Right cardiac atrium (tissue), 5 donors: ENCODE measurements around the gene JMY. TPM values are rescaled to one million over a fixed set of nuclear protein-coding genes. Genes with fewer than 3 reads are reported as not detected.

Experiments used
- ATAC-seq, 2 donors: fragments of 200-7000 bp; cut with Tn5 transposase; one replicate each; pipeline versions ENCODE4 v1.8.0 to v1.9.1; 2020; ENCODE audit warnings: moderate library complexity in 2 of 2, mild to moderate bottlenecking in 1 of 2
- DNase-seq, 3 donors: peaks; one replicate each; pipeline ENCODE4 v3.0.0-alpha.2; 2020
- H3K27ac ChIP-seq: one replicate; pipeline ENCODE4 v1.5.1; 2013; ENCODE audit warnings: mild to moderate bottlenecking, low read length, control low read depth, moderate library complexity
- H3K27me3 ChIP-seq: one replicate; pipeline ENCODE4 v1.6.1; 2013; ENCODE audit not compliant: control insufficient read depth, insufficient read depth
- H3K4me1 ChIP-seq: one replicate; pipeline ENCODE4 v1.6.1; 2013; ENCODE audit warnings: low read length; ENCODE audit not compliant: control insufficient read depth, insufficient read depth
- H3K4me3 ChIP-seq: one replicate; pipeline ENCODE4 v1.5.1; 2013; ENCODE audit warnings: low read length, control low read depth
- H3K9me3 ChIP-seq: one replicate; pipeline ENCODE4 v1.6.1; 2013; ENCODE audit warnings: low read length; ENCODE audit not compliant: control insufficient read depth
- WGBS: extraction: QIAGEN DNeasy Blood & Tissue Kit; methylation state at CpG from one replicate; pipeline ENCODE4 v1.1.7; 2013; 5-methylcytosine and 5-hydroxymethylcytosine counted together
- intact Hi-C, 4 donors: fragments of 100-400 bp; cut with DNase I; formaldehyde crosslinking; loops; one replicate each; pipeline versions ENCODE4 v1.11.0 to v1.14.0; 2022 to 2023
- polyA plus RNA-seq: library from polyadenylated mRNA; stranded (reverse); fragments of 200-250 nt; gene quantifications from one replicate; pipeline ENCODE4 v1.2.3, GENCODE V29; 2013
- total RNA-seq, 4 donors: library from RNA; stranded (reverse); fragmentation: NEBNext Ultra II Directional; extraction: Animal tissue kit (Norgen Biotek cat#: 25700); gene quantifications; one replicate each; pipeline ENCODE4 v1.2.1, GENCODE V29; 2021
- donor health status: healthy with polysubstance abuse.
- donor health status: DM: no; HTN: yes; CAD: no.
- donor health status: DM: no; HTN: no; CAD: no.
- donor health status: DM: no; HTN: yes; CAD: no; lungs with severe emphysema.
- donor health status: DM: yes; HTN: yes; CAD: no.

JMY gene
- total and polyA plus RNA-seq, 5 donors: 4.1 to 14.5 (median 10.6) TPM

DNA sequence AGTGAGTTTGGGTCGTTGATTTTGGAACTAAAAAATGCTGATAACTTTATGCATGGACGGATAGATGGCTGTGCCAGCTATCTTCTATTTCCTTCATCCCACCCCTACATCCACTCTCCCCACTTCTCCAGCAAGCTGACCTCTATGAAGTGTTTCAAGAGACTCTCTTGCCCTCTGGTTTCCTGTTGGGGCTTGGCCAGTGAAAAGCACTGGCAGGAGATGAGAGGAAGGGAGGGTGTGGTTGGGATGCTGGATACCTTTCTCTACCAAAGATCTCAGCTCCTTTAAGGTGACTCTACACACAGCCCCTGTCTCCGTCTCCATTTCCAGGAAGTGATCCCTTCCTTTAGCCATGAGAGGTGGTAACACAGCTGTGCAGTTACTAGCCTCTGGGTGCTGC lies 30.0 kb upstream of the JMY start:
- Histone ChIP-seq H3K27me3 (no peaks in the 10 kb centered on the region), H3K9me3 (no peaks in the 10 kb centered on the region), H3K4me1 (no peaks in the 10 kb centered on the region), H3K27ac (no peak overlapping the region), H3K4me3 (no peak overlapping the region)
- DNase-seq (no peak), ATAC-seq (no peak)
- 46% methylated on average over 3 of the region's 3 CpGs for WGBS
- intact Hi-C loops: no loop called here

DNA sequence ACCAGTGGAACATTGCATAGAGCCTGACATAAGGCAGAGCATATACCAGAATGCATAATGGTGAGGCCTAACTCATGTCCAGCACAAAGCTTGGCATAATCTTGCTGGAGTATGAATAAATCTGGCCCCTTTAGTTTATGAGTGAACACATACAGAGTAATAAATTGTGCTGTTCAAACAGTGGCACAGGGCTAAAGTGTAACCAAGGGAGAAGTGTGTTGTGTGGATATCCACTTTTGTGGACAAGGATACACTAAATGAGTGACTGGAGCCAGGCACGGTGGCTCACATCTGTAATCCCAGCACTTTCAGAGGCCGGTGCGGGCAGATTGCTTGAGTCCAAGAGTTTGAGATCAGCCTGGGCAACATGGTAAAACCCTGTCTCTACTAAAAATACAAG lies 29.4 kb upstream of the JMY start:
- H3K27me3 ChIP-seq: no peaks in the 10 kb centered on the region
- 96% methylated on average over 3 of the region's 3 CpGs for WGBS
- no peak overlapping the region for H3K27ac ChIP-seq
- intact Hi-C loops: no loop called here
- ATAC-seq (no peak), DNase-seq (no peak)
- H3K4me1 ChIP-seq: no peaks in the 10 kb centered on the region
- no peak overlapping the region for H3K4me3 ChIP-seq
- H3K9me3 ChIP-seq: no peaks in the 10 kb centered on the region

DNA sequence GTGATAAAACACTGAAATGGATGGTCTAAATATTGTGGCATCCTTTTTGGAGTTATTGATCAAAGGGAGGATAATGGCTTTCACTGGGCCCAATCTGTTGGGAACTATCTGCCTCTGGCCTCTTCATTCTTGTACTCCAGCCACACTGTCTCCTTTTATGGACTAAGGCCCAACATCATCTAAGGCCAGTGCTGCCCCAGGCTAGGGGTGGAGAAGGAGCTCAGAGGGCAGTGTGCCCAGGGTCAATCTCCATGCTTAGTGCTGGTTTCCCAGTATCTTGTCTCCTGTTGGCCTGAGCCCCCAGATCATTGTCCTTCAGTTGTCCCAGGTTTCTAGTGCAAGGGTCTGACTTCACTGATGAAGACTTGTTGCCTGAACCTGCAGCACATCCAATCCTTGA lies 26.4 kb upstream of the JMY start:
- no peaks in the 10 kb centered on the region for H3K27me3 ChIP-seq
- H3K4me1 ChIP-seq: no peaks in the 10 kb centered on the region
- no peak overlapping the region for H3K27ac ChIP-seq
- no peaks in the 10 kb centered on the region for H3K9me3 ChIP-seq
- no peak for ATAC-seq
- DNase-seq: no peak
- no peak overlapping the region for H3K4me3 ChIP-seq
- intact Hi-C loops: no loop called here

DNA sequence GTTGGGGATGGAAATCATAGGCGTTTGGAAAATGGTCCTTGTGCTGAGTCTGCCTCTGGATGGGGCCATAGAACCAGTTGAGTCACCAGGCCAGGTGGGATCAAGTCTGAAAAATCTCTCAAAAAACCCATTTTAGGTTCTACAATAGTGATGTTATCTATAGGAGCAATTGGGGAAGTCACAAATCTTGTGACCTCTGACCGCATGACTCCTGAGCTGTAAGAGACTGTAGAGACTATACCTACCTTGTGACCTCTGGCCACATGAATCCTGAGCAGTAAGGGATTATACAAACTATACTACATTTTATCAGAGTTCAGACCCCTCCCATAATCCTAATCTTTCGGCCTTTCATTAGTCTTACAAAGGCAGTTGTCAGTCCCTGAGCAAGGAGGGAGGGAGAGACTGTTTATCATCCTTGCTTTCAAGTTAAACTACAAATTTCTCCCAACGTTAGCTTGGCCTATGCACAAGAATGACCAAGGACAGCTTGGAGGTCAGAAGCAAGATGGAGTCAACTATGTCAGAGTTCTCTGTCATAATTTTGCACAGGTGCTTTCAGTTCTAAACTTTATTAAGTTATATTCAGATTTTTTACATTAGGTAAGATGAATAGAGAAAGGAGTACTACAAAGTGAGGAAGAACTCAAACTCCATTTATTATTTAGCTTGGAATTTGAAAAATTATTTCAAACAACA lies 11.5 kb upstream of the JMY start:
- H3K9me3 ChIP-seq: no peaks in the 10 kb centered on the region
- no peak overlapping the region for H3K4me3 ChIP-seq
- ATAC-seq (no peak), DNase-seq (no peak)
- no peaks in the 10 kb centered on the region for H3K27me3 ChIP-seq
- intact Hi-C loops: loop anchor here in 1 of 4 donors (10.0 kb wide), 1 partner anchor 200 kb away; no protein-coding TSS in a partner anchor
- 82% methylated on average over 4 of the region's 4 CpGs for WGBS
- H3K4me1 ChIP-seq: no peaks in the 10 kb centered on the region
- no peak overlapping the region for H3K27ac ChIP-seq

DNA sequence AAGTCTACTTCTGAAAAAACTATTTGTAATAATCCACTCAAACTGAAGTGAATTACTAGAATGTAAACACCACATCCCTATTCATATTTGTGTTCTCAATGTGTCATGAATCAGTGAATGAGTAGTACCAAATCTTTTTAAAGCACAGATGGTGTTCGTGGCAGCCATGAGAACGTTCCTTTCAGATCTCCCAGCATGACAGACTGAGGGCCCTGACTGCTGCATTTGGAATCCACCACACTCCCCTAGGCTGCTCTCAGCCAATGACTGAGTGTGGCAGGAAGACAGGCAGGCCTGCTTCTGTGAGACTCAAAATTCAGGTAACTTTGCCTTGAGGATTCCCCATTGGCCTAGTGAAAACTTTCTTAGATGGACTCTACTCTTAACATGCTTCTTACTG lies 10.9 kb upstream of the JMY start:
- no peaks in the 10 kb centered on the region for H3K9me3 ChIP-seq
- H3K27ac ChIP-seq: no peak overlapping the region
- no peak overlapping the region for H3K4me3 ChIP-seq
- H3K27me3 ChIP-seq: no peaks in the 10 kb centered on the region
- no peak for DNase-seq
- H3K4me1 ChIP-seq: no peaks in the 10 kb centered on the region
- WGBS: 55% methylated on average over 2 of the region's 2 CpGs
- ATAC-seq: no peak
- intact Hi-C loops: loop anchor here in 1 of 4 donors (10.0 kb wide), 1 partner anchor 200 kb away; no protein-coding TSS in a partner anchor

DNA sequence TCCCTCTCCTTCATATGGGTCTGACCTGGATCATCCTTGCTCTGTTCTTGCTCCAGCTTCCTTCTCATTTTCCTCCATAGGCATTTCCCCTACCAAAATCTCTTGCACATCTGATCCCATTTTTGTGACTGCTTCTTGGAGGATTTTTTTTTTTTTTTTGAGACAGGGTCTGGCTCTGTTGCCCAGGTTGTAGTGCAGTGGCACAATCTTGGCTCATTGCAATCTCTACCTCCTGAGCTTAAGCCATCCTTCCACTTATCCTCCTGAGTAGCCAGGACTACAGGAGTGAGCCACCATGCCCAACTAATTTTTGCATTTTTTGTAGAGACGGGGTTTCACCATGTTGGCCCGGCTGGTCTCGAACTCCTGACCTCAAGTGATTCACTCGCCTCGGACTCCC lies 10.5 kb upstream of the JMY start:
- H3K4me1 ChIP-seq: no peaks in the 10 kb centered on the region
- ATAC-seq (no peak), DNase-seq (no peak)
- H3K9me3 ChIP-seq: no peaks in the 10 kb centered on the region
- no peaks in the 10 kb centered on the region for H3K27me3 ChIP-seq
- H3K4me3 ChIP-seq: no peak overlapping the region
- intact Hi-C loops: loop anchor here in 1 of 4 donors (10.0 kb wide), 1 partner anchor 201 kb away; no protein-coding TSS in a partner anchor
- 96% methylated on average over 5 of the region's 5 CpGs for WGBS
- H3K27ac ChIP-seq: no peak overlapping the region

DNA sequence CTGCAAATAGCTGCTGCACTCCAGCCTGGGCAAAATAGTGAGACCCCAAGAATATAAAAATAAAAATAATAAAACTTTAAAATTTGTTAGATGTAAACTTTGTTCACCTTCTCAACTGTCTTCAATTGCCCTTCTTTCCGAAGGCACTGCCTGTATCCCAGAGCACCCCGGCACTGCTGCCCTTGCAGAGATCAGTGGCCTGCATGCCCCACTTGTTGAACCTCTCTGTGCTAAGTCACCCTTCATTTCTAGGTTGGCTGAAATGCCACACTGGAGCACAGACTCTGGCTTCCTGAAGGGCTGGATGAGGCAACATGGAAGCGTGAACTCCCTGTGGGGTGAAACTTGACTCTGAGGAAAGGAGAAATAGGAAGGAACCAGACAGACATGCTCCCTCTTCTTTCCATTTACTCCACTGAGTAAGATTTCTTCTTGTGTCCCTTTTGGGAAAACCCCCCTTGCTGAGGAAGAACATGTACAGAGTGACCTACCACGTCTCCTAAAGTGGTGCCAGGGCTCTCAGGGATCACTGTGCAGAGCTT lies 8.4 kb upstream of the JMY start:
- intact Hi-C loops: loop anchor here in 1 of 4 donors (10.0 kb wide), 1 partner anchor 203 kb away; no protein-coding TSS in a partner anchor
- no peak overlapping the region for H3K27ac ChIP-seq
- ATAC-seq (no peak), DNase-seq (no peak)
- H3K9me3 ChIP-seq: no peaks in the 10 kb centered on the region
- H3K4me1 ChIP-seq: no peaks in the 10 kb centered on the region
- H3K4me3 ChIP-seq: no peak overlapping the region
- WGBS: 86% methylated on average over 4 of the region's 4 CpGs
- H3K27me3 ChIP-seq: no peaks in the 10 kb centered on the region

DNA sequence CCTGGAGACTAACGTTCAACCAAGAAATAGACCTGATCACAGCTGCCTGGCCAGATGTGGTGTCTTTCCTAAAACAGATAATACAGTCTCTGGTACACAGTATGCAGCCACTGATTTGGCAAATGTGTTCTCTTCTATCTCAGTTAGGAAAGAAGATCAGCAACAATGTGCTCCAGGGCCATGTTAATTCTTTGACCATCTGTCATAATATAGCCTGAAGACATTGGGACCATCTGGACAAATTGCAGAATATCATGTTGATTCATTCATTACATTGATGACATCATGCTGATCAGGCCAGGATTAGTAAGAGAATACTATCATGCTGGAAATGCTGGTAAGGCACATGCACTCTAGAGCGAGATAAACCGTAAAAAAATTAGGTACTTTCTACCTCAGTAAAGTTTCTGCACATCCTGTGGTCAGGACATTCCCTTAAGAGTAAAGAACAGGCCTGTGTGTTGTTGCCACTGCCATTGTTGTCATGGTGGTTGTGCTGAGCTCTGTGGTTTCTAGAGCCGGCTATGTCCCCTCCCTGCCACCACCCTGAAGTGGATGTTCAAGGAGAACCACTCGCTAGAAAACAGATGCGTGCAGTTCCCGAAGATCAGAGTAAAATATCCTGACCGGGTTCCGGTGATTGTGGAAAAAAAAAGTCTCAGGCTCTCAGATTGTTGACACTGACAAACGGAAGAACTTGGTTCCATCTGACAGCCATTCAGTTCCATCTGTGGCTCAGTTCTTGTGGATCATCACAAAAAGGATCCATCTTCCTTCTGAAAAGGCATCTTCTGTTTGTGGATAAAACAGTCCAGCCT lies 6.4 kb upstream of the JMY start:
- Histone ChIP-seq H3K27me3 (no peaks in the 10 kb centered on the region), H3K27ac (no peak overlapping the region), H3K4me1 (no peaks in the 10 kb centered on the region), H3K9me3 (no peaks in the 10 kb centered on the region), H3K4me3 (no peak overlapping the region)
- ATAC-seq: no peak
- intact Hi-C loops: loop anchor here in 1 of 4 donors (10.0 kb wide), 1 partner anchor 205 kb away; no protein-coding TSS in a partner anchor
- 90% methylated on average over 10 of the region's 10 CpGs for WGBS
- no peak for DNase-seq

DNA sequence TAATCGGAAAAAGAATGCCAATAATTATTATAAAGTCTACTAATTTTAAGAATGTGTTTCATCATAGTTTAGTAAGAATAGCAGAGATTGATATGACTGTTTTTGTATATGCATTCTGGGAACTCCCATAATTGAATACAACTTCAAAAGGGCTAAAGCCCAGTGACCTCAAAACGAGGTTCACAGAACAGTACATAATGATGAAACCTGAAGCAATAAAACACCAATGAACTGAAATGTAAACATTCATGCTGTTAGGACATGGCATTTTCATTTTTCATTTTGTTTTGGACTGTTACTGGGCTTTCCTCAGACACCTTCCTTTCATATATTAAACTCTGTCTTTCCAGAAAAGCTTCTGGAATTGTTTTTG lies 684 bp upstream of the JMY start:
- H3K4me1 ChIP-seq: no peaks in the 10 kb centered on the region
- intact Hi-C loops: no loop called here
- no peaks in the 10 kb centered on the region for H3K9me3 ChIP-seq
- DNase-seq: no peak
- no peaks in the 10 kb centered on the region for H3K27me3 ChIP-seq
- H3K4me3 ChIP-seq: peak overlapping the region; percentile 64
- 39% methylated on average over 2 of the region's 2 CpGs for WGBS
- no peak overlapping the region for H3K27ac ChIP-seq
- ATAC-seq: no peak

DNA sequence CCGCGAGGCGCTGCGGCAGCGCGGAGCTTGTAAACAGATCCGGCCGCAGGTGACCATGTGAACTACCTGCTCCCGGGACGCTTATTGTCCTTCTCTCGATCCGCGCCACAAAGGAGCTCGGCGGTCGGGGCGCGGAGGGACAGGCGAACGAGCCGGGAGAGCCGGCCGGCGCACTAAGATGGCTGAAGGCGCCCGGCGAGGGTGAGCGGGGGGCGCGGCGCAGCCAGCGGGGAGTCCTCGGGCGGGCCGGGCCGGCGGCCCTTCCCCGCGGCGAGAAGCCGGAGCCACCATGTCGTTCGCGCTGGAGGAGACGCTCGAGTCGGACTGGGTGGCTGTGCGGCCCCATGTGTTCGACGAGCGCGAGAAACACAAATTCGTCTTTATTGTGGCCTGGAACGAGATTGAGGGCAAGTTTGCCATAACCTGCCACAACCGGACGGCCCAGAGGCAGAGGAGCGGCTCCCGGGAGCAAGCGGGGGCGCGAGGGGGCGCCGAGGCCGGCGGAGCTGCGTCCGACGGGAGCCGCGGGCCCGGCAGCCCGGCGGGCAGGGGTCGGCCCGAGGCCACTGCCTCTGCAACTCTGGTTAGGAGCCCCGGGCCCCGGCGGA lies 535 bp downstream of the JMY start:
- peak overlapping the region; percentile 64 for H3K4me3 ChIP-seq
- under 1% methylated on average over 78 of the region's 78 CpGs for WGBS
- ATAC-seq: peak; percentile 35 to 57
- H3K9me3 ChIP-seq: no peaks in the 10 kb centered on the region
- H3K27ac ChIP-seq: peak overlapping the region; percentile 53
- no peaks in the 10 kb centered on the region for H3K27me3 ChIP-seq
- DNase-seq: peak in 2 of 3 donors; percentile 17 to 70
- H3K4me1 ChIP-seq: no peaks in the 10 kb centered on the region
- intact Hi-C loops: no loop called here
